ENCODE results near the gene POSTN. TPM values are rescaled to one million over a fixed set of nuclear protein-coding genes. Genes with fewer than 3 reads are reported as not detected.

Gene POSTN
- total RNA-seq, 1 donor from 2014 or later = 26.5 TPM

DNA sequence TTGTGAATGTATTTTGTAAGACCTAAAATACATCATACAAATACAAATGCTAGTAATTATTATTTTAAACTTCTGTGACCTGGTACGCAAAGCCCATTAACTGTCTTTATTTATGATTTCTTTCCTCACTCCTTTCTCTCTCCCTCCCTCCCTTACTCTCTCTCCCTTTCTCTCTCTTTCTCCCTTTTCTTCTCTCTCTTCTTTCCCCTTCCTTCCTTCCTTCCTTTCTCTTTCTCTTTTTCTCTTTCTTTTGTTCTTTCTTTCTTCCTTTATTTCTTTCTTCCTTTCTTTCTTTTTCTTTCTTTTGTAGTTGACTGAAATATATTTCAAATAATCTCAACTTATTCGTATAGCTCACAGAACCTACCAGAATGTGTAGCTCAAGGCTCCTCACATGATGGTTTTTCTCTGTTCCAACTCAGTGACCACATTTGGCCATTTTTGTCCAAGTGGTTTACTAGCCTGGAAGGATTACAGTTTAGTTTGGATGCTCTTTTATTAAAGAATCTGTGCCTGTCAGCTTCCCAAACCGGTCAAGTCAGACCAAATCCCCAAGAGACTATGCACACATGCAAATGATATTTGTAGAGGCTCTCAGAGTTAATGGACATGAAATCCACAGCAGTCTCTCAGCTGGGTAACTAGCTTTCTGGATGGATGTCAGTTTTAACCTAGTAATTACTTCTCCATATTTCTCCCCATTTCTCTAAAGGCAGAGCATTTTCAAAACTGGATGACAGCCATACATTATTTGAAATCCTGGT lies 71.7 kb downstream of the POSTN start:
- DNase-seq (ENCODE audit: extremely low read depth, low read depth, low spot score) = no peak

DNA sequence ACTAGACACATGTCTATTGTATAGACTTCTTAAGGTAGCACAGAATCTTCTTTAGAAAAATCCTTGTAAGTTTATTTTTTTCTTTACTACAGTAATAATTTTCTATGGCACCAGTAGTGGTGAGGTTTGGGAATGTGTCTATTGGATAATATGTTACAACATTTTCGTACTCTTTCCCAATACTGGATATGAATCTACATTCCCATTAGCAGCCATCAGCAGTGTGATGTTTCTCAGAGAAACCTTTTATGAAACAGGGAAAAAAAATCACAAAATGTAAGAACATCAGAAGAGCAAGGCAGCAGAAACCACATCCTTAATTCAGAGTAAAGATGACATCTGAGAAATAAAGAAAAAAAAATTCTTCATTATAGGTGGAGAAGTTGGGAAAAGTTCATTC lies 83.3 kb downstream of the POSTN start:
- no peak for DNase-seq (ENCODE audit: extremely low read depth, low read depth, low spot score)
